Stimulated activated CD8-positive, alpha-beta memory T cell treated with anti-CD3 and anti-CD28 coated beads, Interleukin-4, amount 100 ng/mL, for 24 hours (primary cell): ENCODE results near the gene SLC2A4RG.
"Not testable (repeated sequence)": the region's sequence is repeated elsewhere in the genome, so short reads cannot be mapped to it uniquely, and the experiment has no call there.

Experiments
- DNase-seq: peaks from one replicate; pipeline ENCODE4 v3.0.0-alpha.2; 2020; ENCODE audit warnings: low read depth

SLC2A4RG gene

DNA sequence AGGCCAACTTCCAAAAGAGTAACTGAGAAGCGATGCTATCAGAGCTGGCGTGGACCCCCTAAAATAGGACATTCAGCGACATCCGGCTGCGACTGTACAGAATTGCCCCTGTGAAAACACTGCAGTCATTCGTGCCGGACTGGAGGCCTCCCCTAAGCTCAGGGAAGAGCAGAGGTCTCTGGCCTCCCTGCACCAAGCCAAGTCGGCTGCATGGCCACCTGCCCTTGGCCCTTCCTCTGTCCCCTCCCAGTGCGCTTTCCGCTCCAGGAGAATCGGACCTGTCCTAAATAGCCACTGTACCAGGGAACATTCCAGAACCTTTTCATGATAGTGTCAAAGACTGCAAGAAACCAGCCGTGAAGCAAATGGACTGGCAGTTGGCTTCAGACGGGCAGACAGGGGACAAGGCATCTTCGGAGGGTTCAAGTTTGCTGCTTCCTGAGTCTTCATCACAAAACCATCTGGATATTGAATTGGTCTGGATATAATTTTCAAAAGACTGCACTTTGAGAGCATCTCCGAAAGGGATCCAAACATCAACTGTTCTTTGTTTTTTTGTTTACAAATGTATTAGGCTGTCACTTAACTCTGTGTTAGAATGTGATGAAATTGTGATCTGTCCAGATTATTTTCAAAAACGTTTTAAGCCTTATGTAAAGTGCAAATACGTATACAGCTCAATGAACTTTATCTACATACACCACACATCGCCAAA lies 16.5 kb downstream of the SLC2A4RG start:
- no peak for DNase-seq

- DNase-seq, result no peak
Observed at GRCh38 chr20:63756648-63756991, 17.0 kb downstream of the SLC2A4RG start.

DNA sequence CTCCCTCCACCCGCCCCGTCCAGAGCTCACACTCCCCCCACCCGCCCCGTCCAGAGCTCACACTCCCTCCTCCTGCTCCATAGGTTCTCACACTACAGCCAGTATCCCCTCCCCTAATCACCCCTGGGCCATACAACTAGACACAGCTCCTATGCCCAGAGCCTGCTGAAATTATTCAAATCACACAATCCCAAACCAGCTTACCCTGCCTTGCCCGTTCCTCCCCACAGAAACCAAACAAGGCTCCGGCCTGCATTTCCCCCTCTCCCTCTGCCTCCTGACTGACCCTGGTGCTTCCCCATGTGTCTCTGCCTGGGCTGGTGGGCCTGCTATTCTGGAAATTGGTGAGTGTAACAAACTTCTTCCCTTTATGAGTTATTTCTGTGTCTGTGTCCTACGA lies 18.6 kb downstream of the SLC2A4RG start:
- no peak for DNase-seq

DNA sequence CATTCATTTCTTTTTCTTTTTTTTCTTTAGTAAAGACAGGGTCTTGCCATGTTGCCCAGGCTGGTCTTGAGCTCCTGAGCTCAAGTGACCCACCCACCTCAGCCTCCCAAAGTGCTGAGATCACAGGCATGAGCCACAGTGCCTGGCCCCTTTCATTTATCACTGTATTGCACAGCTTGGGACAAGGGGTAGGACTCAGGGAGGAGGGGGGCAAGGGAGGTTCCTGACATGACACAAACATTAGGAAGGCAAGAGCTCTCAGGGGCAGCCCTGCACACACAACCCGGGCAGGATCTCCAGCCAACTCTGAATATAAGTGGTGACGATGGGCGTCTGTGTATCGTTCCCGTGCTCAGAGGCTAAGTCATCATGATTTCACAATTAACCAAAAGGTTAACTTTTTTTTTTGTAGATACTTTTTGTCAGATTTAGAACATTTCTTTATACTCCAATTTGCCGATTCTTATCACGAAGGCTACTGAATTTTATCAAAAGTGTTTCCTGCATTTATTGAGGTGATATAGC lies 19.9 kb downstream of the SLC2A4RG start:
- DNase-seq, result no peak

DNA sequence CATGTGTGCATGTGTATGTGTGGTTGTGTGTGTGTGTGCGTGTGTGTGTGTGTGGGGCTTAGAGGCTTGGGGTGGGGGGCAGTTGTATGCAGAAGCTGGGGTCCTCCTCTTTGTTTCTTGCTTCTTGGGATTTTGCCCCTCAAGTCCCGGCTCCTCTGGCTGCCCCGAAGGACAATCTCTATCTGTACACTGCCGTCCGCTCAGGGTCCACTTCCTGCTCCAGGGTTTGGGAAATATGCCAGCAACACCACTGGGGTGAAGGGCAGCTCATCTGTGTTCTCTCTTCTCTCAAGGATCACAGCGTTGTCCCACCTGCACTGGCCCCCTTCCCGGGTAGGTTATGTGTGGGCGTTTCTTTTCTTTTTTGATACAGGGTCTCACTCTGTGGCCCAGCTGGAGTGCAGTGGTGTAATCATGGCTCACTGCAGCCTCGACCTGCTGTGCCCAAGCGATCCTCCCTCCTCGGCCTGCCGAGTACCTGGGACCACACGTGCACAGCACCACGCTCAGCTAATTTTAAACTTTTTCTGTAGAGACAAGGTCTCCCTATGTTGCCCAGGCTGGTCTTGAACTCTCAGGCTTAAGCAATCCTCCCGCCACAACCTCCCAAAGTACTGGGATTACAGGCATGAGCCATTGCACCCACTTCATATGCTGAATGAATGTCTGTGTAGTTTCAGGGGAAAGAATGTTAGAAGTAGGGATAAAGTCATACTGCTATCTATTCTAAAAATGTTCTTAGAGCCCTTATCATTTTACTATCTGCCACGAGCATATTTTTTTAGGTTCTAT lies 25.7 kb downstream of the SLC2A4RG start:
- no peak for DNase-seq

DNA sequence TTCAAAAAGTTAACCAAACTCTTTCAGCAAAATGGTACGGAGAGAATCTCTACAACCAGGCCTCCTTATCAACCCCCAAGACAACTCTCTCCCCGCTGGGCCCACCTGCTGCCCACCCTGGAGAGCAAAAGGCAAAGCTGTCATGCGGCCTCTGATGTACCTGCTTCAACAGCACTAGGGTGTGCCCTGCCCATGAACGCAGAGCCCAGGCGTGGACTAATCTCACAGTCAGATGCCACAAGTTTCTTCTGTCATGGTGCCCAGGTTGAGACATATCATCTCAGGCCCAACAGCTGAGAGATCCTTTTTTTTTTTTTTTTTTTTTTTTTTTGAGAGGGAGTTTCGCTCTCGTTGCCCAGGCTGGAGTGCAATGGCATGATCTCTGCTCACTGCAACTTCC lies 26.3 kb downstream of the SLC2A4RG start:
- no peak for DNase-seq

DNA sequence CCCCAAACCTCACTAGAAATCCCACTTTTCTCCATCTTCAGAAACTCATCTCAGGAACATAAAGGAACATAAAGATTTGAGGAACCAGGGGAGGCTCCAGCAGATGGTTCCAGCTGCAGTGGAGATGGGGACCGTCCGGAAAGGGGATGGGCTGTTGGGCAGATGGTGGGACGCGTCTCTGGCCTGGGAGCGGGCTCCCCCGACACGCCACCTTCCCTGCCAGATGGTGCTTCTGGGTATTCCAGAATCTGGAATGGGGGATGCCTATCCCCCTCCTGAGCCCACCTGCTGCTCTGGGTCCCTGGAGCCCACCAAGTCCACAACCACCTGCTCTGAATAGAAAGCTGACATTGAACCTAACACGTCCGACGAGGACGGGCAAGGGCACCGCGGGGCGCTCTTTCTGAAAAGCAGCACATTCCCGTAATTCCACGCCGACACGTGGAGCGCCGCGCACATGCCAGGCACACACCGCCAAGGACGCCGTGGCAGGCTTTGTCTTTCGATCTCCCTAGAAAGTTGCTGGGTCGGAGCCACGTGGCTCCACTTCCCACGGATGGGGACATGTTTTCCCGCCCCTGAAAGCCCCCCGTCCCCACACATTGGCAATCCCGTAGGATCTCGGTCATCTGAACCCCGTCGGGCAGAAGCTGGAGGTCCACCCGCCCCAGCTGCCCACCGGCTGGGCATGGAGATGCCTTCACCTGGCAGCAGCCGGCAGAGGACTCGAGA lies 27.3 kb downstream of the SLC2A4RG start:
- DNase-seq, result no peak

DNA sequence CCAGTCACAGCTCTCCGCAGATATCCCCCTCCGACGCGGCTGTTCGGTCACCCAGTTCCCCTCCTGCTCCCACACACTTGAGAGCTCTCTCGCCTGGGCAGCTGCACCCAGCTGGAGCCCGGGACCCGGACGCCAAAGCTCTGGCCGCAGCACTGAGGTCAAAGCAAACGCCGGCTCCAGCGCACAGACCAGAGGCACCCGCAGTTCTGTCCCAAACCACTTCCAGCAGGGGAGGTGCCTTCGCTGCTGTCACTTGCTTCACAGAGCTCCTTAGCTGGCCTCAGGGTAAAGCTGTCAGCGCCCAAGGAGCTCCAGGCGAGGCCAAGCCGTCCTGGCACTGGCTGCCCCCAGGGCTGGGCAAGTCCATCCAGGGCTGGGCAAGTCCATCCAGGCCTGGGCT lies 27.9 kb downstream of the SLC2A4RG start:
- no peak for DNase-seq

- DNase-seq, result no peak
Observed at GRCh38 chr20:63767886-63768285, 28.3 kb downstream of the SLC2A4RG start.

GRCh38 chr20:63768591-63769515 lies 29.3 kb downstream of the SLC2A4RG start:
- DNase-seq, result no peak

DNA sequence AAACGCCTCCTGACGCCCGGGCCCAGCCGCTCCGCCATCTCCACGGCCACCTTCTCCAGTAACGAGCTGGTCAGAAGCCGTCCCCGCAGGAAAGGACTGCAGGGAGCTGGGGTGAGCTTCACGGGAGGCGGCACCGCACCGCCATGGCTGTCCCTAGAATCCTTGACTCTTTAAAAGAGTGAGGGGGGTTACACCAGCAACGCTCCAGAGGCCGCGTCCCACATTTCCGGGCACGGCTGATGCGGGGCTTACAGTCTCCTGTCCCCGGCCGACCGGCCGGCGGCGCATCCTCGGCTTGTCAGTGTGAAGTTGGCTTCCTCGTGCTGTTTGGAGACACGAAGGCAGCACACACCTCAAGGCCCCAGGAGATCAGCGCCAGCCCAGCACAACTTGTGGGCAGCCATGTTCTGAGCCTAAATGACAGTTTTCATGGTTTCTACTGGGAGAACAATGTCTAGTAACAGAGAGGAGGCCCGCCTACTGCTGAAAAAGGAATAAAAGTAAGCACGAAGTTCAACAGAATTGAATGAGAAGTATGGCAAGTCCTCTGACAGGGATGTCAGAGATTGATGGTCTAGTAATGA lies 30.4 kb downstream of the SLC2A4RG start:
- DNase-seq, result no peak

GRCh38 chr20:63771046-63771707 lies 31.6 kb downstream of the SLC2A4RG start:
- no peak for DNase-seq

GRCh38 chr20:63772781-63773518 lies 33.4 kb downstream of the SLC2A4RG start:
- no peak for DNase-seq

GRCh38 chr20:63773571-63774241 lies 34.1 kb downstream of the SLC2A4RG start:
- no peak for DNase-seq

DNA sequence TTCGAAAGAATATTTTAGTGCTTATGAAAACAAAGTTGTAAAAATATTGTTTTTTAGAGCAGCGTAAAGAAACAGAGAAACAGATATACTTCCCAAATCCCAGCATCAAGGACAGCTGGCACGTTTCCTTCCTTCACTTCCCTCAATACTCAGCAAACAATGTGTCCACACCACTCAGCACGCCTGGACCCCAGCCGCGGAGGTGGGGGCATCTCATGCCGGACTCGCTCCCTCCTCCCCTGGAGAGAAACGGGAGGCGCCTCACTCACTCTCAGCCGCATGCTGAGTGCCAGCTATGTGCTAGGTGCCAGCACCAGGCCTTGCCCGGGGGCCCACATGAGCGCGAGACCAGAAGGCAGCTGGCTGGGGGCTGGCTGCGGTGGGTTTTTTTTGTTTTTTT lies 34.7 kb downstream of the SLC2A4RG start:
- no peak for DNase-seq

DNA sequence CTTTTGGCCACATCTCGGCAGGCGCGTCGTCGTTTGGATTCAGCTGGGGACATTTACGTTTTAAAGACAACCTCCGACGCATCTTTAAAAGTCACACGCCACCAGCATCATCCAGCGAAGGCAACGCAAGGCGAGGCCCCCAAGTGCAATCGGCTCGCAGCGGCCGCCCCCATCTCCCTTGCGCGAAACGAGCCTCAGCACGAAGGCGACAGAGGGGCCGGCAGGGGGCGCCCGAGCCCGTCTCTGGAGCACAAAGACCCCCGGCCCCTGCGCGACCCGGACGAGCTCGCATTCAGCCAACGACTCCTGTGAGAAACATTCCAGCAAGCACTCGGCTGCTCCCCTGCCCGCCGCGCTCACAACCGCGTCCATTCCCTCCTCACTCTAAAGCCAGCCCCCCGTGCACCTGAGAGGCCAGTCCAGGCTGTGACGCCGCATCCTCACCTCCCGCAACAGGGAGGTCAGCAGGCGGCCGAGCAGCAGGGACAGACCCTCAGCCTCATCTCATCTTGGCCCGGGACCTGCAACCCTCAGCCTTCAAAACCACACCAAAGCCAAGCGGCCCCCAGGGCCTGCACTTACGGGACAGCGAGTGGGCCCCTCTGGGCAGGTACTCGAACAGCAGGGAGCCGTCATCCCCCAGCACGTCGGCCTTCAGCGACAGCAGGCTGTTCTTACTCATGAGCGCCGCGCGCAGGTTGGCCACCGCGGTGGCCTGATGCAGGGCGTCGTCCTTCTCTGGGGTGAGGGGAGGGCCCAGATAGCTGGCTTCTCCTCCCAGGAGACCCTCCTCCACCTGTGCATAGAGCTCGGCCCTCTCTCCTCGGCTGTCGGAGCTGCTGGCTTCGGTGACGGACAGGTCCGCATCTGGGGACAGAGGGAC lies 35.8 kb downstream of the SLC2A4RG start:
- no peak for DNase-seq

DNA sequence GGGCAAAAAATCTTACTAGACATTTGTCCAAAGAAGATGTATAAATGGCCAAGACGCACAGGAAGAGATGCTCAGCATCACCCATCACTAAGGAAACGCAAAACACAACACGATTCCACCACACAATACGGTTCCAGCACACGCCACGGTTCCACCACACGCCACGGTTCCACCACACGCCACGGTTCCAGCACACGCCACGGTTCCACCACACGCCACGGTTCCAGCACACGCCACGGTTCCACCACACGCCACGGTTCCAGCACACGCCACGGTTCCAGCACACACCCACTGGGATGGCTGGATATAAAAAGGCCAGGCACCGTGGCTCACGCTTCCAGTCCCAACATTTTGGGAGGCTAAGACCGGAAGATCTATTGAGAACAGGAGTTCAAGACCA lies 37.3 kb downstream of the SLC2A4RG start:
- DNase-seq, result not testable (repeated sequence)

DNA sequence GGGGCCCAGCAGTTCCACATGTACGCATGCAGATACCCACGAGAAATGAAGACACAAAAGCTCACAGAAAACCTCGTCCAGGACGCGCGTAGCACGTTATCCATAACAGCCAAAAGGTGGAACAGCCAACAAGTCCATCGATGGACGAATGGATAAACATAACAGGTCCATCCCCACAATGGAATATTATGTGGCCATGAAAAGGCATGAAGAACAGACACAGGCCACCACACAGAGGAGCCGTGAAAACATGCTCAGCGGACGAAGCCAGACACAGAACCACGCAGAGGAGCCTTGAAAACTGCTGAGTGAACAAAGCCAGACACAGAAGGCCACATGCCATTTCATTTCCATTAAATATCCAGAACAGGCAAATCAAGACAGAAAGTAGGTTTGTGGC lies 38.0 kb downstream of the SLC2A4RG start:
- DNase-seq, result no peak
